Non-pigmented ciliary epithelial cell (primary cell): ENCODE results near the gene TNFRSF21.
"Not testable (repeated sequence)": the region's sequence is repeated elsewhere in the genome, so short reads cannot be mapped to it uniquely, and the experiment has no call there.

Source experiments
- DNase-seq: peaks from one replicate; pipeline ENCODE4 v3.0.0-alpha.2; 2010; ENCODE audit warnings: low read depth

The TNFRSF21 gene

GRCh38 chr6:47288267-47289090, 21.2 kb downstream of the TNFRSF21 start:
- DNase-seq, result no peak

DNA sequence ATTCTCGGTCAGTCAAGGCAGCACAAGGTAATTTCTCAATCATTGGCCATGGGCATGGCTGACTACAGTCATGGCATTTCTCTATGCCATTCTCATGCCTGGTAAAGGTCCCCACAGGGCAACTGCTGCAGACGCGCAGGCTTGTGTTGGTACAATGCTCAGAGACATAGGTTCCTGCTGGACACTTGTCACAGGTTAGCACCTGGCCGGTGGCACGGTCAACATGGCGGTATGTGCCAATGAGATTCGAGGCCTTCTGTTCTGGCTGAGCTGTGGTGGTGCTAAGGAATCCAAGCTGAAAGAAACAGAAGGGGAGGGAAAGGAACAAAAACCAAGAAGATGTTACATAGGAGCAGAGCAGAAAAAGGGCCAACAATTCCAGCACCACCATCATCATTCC, 23.4 kb downstream of the TNFRSF21 start:
- DNase-seq, result no peak

GRCh38 chr6:47283993-47284392, 25.7 kb downstream of the TNFRSF21 start:
- no peak for DNase-seq

DNA sequence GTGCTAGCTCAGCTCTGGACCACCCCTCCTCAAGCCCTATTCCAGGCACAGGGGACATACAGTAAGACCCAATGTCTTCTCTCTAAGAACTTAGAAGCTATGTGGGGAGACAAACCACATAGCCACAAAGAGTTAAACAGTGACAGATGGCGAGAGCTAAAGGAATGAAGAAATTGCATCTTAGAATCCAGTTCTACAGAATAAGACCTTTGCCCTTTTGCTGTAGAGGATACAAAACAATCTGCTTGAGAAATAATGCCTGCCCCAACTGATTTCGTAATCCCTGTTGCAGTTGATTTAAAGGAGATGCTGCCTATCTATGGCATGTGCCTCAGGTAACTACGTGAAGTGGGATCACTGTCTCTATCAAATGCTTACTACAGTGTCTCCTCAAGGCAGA, 31.2 kb downstream of the TNFRSF21 start:
- DNase-seq, result no peak

DNA sequence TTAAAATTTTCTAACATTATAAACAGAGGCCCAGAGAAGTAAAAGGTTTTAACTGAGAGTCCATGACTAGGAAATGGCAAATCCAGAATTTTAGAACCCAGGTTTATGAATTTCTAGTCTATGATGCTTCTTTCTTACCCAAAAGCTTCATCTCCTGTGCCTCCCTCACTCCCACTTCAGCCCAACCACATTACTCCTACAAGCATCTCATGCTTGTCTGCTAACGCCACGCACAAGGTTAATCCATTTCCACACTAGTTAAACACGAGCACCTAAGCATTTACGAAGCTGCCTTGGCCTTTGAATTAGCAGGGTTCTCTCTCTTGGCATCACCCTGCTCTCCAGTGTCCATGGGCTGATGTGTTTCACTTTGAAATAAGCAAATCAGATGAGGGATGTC, 32.0 kb downstream of the TNFRSF21 start:
- DNase-seq, result no peak

- DNase-seq, result no peak
Observed at GRCh38 chr6:47276377-47276776, 33.3 kb downstream of the TNFRSF21 start.

GRCh38 chr6:47275640-47276039, 34.1 kb downstream of the TNFRSF21 start:
- no peak for DNase-seq

- DNase-seq, result not testable (repeated sequence)
Observed at GRCh38 chr6:47275132-47275531, 34.6 kb downstream of the TNFRSF21 start.

GRCh38 chr6:47268572-47269187, 41.0 kb downstream of the TNFRSF21 start:
- DNase-seq, result no peak

DNA sequence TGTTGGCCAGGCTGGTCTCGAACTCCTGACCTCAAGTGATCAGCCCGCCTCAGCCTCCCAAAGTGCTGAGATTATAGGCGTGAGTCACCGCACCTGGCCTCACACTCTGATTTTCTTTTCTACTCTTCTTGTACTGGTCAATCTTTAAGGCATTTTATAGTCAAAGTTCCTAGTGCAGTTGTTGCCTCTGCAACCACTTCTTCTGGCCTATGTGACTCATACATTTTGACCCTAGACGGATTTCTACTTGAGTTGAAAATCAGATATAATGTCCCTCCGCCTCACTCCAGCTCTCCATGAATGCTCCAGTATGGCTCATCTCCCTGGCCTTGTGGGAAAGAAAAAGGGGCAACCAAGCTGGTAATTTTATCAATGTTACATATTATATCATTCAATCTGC, 42.4 kb downstream of the TNFRSF21 start:
- DNase-seq, result no peak

DNA sequence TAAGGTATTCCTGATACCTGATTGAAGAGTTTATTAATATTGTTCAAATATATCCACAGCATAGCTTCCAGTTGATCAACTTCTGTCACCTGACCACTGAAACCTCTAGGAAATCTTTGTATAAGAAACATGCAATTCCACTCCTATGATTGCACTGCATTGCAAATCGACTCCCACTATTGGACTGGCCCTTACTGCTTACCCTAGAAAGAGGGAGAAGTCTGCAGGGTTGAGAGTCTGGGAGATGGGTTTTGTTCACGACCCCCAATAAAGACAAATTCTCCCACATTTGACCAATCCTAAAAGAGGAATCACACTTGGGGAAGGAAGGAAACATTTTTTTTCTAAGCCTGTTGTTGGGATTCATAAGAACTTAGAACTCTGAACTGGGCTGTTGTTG, 43.7 kb downstream of the TNFRSF21 start:
- DNase-seq, result no peak

GRCh38 chr6:47264775-47265184, 44.9 kb downstream of the TNFRSF21 start:
- DNase-seq, result no peak

DNA sequence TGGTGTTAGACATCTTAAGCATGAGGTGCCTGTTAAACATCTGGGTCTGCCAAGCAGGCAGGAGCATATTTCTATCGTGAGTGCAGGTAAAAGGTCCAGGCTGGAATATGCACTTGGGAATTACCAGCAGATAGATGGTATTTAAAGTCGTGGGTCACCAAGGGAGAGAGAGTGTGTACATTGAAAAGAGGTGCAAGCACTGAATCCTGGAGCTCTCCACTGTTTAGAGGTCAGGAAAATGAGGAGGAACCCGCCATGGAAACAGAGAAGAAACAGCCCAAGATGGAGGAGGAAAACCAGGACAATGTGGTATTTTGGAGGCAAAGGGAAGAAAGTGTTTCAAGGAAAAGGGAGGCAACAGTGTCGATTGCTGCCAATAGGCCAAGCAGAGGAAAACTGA, 46.4 kb downstream of the TNFRSF21 start:
- no peak for DNase-seq

DNA sequence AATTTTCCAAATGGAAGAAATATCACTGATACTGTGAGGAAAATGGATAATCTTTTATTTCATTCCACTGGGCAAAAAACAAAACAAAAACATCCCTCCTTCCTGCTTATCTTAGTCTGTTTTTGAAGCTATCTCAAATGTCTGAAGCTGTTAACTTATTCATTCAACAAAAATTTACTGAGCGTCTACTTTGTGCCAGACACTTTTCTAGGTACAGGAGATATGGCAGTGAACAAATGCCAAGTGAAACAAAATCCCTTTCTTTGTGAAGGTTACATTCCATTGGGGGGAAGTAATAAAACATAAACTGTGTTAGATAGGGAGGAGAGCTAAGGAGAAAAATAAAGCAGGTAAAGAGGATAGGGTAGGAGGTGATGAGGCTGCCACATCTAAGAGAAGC, 47.5 kb downstream of the TNFRSF21 start:
- DNase-seq, result no peak

GRCh38 chr6:47261191-47261590, 48.5 kb downstream of the TNFRSF21 start:
- no peak for DNase-seq

DNA sequence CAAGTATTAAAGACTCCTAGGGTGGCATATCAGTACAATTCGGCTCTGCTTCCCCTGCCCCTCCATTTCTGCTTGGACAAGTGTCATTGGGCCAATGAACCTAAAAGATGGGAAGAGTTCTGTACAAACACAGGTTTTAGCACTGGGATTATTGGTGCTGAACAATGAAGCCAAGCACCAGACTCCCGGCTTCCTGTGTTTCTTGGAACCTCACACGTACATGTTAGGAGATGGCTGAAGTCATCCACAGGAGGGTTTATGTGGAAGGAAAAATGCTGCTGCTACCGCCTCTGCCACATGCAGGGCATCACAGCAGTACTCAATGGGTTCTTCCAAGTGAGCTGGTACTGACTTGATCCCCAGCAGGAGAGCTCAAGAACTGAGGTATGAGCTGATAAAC, 49.7 kb downstream of the TNFRSF21 start:
- DNase-seq, result no peak

GRCh38 chr6:47258724-47259347, 50.9 kb downstream of the TNFRSF21 start:
- DNase-seq, result no peak

DNA sequence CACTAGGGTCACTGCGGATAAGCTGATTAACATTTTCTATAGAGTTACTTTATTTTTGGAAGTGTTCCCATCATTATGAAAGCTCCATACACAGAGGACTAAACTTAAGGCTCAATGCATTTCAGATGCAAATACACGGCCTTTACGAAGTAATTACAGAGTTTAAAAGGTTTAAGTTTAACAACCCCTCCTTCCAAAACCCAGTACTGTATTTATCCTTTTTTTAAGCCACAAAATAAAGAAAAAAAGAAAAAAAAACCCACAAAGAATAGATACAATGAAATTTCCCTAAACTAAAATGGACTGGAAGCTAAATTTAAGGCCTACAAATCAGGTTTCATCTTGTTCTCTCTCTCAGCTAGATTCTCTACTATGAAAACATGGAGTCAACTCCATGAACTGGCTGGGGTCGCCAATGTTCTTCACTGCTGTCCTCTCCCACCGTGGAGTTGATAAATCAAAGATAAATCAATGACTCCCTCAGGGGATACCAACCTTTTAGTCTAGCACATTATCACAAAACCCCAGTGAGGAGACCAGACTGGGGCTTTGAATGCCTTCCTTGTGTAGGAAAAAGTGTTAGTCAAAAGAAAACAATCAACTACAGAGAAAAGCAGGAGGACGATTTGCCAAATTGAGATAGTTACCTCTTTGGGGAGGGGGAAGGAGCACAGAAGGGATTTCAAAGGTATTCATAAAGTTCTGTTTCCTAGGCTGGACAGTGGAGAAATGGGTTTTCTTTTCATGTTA, 52.5 kb downstream of the TNFRSF21 start:
- DNase-seq, result no peak

- DNase-seq, result no peak
Observed at GRCh38 chr6:47256361-47256760, 53.3 kb downstream of the TNFRSF21 start.

DNA sequence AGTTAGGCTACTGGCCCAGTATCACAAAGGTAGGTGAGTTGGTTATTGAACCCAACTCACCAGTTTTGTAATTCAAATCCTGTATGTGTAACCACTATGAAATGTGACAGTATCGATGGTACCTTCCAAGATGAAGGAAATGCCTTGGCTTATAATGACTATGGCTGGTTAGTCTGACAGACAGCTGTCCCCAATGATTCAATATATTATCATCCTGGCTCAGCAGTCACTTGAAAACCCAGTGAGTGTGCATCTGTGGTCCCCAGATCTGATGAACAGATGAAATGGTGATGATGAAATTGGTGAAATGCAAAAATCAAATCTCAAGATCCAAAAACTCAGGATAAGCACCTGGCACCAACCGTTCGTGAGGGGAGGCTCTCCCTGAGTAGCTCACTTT, 54.8 kb downstream of the TNFRSF21 start:
- DNase-seq, result no peak

DNA sequence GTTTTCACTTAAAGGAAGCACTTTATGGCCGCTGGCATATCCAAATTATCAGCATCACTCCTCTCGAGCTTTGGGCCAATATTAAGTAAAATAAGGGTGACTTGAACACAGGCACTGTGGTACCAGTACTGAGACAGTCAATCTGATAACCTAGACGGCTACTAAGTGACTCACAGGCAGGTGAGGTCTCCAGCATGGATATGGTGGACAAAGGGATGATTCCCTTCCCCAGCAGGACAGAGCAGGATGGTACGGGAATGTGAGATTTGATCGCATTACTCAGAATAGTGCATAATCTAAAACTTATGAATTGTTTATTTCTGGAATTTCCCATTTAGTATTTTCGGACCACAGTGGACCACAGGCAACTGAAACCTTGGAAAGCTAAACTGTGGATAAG, 55.7 kb downstream of the TNFRSF21 start:
- no peak for DNase-seq

DNA sequence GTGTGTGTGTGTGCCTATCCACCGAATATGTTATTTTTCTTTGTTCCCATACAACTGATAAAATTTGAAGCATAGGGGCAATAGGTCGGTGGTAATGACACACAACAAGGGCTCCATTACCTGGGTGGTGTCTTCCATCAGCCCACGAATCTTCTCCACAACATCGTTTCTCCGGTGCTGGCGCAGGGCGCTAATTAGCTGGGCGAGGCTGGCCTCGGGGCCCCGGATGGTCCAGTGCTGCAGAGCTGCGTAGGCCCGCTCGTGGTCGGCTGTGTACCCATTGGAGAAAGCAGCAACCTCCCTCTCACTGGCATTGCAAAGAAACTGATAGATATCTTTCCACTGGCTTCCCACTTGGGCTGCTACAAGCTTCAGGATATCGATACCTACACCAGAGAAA, 56.6 kb downstream of the TNFRSF21 start:
- DNase-seq, result no peak

DNA sequence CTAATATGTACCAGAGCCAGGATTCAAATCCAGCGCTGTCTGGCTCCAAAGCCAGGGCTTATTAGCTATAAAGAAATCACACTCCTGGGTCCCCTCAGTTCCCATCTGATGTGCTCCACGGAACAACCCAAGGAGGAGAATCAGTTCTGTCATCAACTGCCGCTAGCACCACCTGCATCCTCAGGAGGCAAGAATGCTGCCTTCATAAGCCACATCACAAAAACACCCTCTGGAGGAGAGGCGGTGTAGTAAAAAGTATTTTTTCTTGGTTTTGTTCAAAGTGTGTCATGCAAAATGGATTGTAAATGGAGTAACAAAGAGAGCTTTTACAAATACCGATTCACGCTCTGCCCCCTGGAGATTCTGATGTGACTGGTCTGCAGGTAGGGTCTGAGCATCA, 57.1 kb downstream of the TNFRSF21 start:
- no peak for DNase-seq
